Urinary bladder (tissue), 4 donors: ENCODE measurements around the gene KCNH1. TPM values are rescaled to one million over a fixed set of nuclear protein-coding genes. Genes with fewer than 3 reads are reported as not detected.
"Not testable (repeated sequence)": the region's sequence is repeated elsewhere in the genome, so short reads cannot be mapped to it uniquely, and the experiment has no call there.

Experiments
- DNase-seq: peaks from one replicate; pipeline ENCODE4 v3.0.0-alpha.2; 2015; ENCODE audit errors: extremely low spot score
- H3K27ac ChIP-seq: one replicate; pipeline ENCODE4 v1.5.1; 2013; ENCODE audit warnings: low read depth, mild to moderate bottlenecking, moderate library complexity
- H3K36me3 ChIP-seq: one replicate; pipeline ENCODE4 v1.6.1; 2013; ENCODE audit warnings: mild to moderate bottlenecking, moderate library complexity; ENCODE audit not compliant: insufficient read depth
- H3K4me1 ChIP-seq: one replicate; pipeline ENCODE4 v1.6.1; 2013; ENCODE audit warnings: mild to moderate bottlenecking, moderate library complexity; ENCODE audit not compliant: insufficient read depth
- H3K4me3 ChIP-seq: one replicate; pipeline ENCODE4 v1.5.1; 2013; ENCODE audit warnings: low read depth, low read length
- WGBS: extraction: QIAGEN DNeasy Blood & Tissue Kit; methylation state at CpG from one replicate; pipeline ENCODE4 v1.1.7; 2013; 5-methylcytosine and 5-hydroxymethylcytosine counted together
- polyA plus RNA-seq: library from polyadenylated mRNA; stranded (reverse); fragments of 200-250 nt; gene quantifications from one replicate; pipeline ENCODE4 v1.2.3, GENCODE V29; 2013
- total RNA-seq: library from RNA; depleted of rRNA; stranded (reverse); fragments of >200 nt; gene quantifications from one replicate; pipeline ENCODE4 v1.2.3, GENCODE V29; 2014
- donor health status: healthy with polysubstance abuse.
- donor health status: healthy.

KCNH1 gene
- total and polyA plus RNA-seq, 2 donors = 0.20 to 2.0 TPM

DNA sequence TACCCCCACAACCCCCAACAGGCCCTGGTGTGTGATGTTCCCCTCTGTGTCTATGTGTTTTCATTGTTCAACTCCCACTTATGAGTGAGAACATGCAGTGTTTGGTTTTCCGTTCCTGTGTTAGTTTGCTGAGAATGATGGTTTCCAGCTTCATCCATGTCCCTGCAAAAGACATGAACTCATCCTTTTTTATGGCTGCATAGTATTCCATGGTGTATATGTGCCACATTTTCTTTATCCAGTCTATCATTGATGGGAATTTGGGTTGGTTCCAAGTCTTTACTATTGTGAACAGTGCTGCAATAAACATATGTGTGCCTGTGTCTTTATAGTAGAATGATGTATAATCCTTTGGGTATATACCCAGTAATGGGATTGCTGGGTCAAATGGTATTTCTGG lies 122.8 kb downstream of the KCNH1 start:
- H3K27ac ChIP-seq, H3K36me3 ChIP-seq, H3K4me3 ChIP-seq, H3K4me1 ChIP-seq, DNase-seq: not testable (repeated sequence)
- 80% methylated on average over 1 of the region's 1 CpG for WGBS

DNA sequence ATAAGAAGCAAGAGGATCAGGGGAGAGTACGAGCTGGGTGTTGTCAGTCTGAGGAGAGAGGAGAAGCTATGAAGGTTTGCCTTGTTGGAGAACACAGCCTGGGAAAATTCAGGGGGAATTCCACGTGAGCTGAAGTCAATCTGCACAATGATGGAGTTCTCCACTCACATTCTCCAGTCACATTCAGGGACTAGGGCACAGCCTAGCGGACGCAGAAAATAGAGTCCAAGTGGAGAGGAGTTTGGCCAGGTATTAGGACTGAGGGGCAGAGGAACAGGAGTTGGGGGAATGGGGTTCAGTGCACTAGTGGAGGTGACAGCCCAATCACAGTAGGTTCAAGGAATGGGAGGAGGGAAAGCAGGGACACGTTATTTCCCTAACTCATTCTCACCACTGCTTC lies 124.0 kb downstream of the KCNH1 start:
- H3K27ac ChIP-seq = no peak overlapping the region
- H3K4me3 ChIP-seq = no peak overlapping the region
- 57% methylated on average over 5 of the region's 5 CpGs for WGBS
- H3K4me1 ChIP-seq = no peaks in the 10 kb centered on the region
- no peak for DNase-seq
- H3K36me3 ChIP-seq = no peaks in the 10 kb centered on the region

DNA sequence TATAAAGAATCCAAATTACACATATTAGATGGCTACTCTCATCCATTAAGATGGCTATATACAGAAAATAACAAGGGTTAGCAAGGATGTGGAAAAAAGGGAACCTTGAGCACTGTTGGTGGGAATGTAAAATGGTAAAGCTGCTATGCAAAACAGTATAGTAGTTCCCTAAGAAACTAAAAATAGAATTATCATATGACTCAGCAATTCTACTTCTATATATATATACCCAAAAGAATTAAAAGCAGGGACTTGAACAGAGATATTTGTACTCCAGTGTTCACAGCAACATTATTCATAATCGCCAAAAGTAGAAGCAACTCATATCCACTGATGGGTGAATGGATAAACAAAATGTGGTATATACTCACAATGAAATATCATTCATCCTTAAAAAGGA lies 126.1 kb downstream of the KCNH1 start:
- H3K27ac ChIP-seq = no peak overlapping the region
- 88% methylated on average over 1 of the region's 1 CpG for WGBS
- no peak overlapping the region for H3K4me3 ChIP-seq
- no peak for DNase-seq
- H3K36me3 ChIP-seq = no peaks in the 10 kb centered on the region
- no peaks in the 10 kb centered on the region for H3K4me1 ChIP-seq

DNA sequence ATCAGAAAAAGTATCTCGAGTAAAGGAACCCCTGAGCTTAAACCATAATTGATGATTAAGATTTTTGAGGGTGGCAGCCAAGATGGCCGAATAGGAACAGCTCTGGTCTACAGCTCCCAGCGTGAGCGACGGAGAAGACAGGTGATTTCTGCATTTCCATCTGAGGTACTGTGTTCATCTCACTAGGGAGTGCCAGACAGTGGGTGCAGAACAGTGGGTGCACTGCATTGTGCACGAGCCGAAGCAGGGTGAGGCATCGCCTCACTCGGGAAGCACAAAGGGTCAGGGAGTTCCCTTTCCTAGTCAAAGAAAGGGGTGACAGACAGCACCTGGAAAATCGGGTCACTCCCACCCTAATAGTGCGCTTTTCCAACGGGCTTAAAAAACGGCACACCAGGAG lies 138.0 kb downstream of the KCNH1 start:
- H3K4me1 ChIP-seq, DNase-seq, H3K36me3 ChIP-seq, H3K27ac ChIP-seq, H3K4me3 ChIP-seq: not testable (repeated sequence)
- WGBS = 93% methylated on average over 13 of the region's 13 CpGs

DNA sequence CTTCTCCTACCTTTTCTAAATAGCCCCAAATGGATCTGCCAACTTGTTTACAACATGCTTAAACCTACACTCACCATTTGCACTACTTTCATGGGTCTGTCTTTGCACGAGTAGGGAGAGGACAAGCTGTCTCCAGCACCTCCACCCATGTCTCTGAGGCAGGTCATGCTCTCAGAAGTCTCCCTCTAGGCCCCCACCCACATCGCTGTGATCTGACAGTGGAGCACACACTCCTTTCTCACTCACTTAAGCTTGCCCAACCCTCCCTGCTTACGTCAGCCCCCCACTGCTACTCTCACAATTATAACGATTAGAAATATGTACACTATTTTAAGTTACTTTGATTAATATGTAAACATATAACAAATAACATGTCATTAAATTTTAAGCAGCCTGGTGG lies 141.1 kb downstream of the KCNH1 start:
- H3K4me3 ChIP-seq = no peak overlapping the region
- 58% methylated on average over 4 of the region's 4 CpGs for WGBS

DNA sequence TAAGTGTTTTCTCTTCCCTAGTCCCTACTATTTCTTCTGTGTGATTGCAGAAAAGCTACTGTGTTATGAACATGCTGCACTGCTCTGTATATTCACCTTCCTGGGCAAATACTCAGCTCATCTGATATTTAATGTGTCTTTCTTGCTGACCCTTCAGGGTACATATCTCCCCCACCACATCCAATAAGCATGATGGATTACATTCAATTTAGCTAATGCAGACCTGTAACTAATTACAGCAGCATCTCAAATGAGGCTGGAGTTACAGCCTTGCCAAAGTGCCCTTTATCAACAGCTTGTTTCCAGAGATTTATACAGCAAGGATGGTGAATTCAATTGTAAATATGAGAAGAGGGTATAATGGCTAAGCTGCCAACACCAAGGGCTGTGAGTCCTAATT lies 144.0 kb downstream of the KCNH1 start:
- peak; percentile 0 for DNase-seq
- H3K27ac ChIP-seq = no peak overlapping the region
- H3K4me1 ChIP-seq = no peaks in the 10 kb centered on the region
- no peaks in the 10 kb centered on the region for H3K36me3 ChIP-seq
- H3K4me3 ChIP-seq = no peak overlapping the region

More for the DNA sequence above, 141.1 kb downstream of the KCNH1 start:
- Histone ChIP-seq H3K36me3 (no peaks in the 10 kb centered on the region), H3K27ac (no peak overlapping the region), H3K4me1 (no peaks in the 10 kb centered on the region)
- no peak for DNase-seq

DNA sequence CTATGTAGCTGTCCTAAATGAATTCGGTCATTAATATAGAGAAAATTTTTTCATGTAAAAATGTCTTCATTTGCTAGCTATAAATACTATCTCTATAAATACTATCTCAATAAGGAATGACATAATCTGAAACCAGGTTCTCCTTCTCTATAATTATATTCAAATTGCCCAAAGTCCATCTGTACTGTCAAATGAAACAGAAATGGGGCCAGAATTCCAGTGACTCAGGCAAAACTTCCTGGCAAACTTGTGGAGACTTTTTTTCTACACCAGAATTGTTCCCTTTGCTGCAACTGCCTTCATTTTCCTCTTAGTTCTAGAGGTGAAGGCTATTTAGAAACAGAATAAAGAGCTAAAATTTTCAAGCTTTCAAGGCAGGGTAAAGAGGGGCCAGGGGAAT lies 152.5 kb downstream of the KCNH1 start:
- no peak for DNase-seq
- H3K36me3 ChIP-seq = no peaks in the 10 kb centered on the region
- 92% methylated on average over 1 of the region's 1 CpG for WGBS
- H3K27ac ChIP-seq = no peak overlapping the region
- H3K4me3 ChIP-seq = no peak overlapping the region
- no peaks in the 10 kb centered on the region for H3K4me1 ChIP-seq

DNA sequence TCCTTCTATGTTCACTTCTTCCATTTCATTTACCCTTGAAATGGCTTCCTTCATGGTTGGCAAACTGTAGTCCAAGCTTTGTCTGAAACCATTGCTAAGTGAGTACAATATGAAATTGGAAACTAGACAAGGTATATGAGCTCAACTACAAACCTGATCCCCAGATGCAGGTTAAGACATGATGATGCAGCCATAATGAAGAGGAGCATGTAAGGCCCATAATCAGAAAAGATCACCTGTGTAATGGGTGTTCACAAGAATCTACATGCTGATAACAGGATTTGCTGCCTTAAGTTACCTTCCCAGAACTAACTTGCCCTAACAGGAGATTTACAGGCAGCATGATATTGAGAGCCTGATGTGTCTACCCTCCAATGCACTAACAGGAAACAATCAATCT lies 153.9 kb downstream of the KCNH1 start:
- H3K4me1 ChIP-seq = no peaks in the 10 kb centered on the region
- H3K27ac ChIP-seq = no peak overlapping the region
- H3K4me3 ChIP-seq = no peak overlapping the region
- DNase-seq = no peak
- H3K36me3 ChIP-seq = no peaks in the 10 kb centered on the region

DNA sequence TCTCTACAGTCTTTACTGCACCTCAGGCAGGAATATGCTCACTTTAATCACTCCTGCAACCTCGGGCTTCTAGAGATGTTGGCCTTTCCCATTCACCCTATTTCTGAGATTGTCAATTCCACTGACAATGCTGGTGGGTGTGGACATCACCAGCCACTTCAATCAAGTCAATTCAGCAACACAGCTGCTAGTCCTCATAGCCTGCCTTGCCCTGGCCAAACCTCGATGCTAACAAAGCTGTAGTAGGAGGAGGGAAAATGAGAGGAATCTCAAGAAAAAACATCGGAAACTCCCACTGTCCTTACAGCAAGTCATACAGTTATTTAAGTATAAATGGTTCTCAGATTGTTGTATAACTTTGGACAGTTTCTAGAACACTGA lies 155.0 kb downstream of the KCNH1 start:
- Histone ChIP-seq H3K4me1 (no peaks in the 10 kb centered on the region), H3K4me3 (no peak overlapping the region), H3K27ac (no peak overlapping the region), H3K36me3 (no peaks in the 10 kb centered on the region)
- 76% methylated on average over 3 of the region's 3 CpGs for WGBS
- DNase-seq = no peak

DNA sequence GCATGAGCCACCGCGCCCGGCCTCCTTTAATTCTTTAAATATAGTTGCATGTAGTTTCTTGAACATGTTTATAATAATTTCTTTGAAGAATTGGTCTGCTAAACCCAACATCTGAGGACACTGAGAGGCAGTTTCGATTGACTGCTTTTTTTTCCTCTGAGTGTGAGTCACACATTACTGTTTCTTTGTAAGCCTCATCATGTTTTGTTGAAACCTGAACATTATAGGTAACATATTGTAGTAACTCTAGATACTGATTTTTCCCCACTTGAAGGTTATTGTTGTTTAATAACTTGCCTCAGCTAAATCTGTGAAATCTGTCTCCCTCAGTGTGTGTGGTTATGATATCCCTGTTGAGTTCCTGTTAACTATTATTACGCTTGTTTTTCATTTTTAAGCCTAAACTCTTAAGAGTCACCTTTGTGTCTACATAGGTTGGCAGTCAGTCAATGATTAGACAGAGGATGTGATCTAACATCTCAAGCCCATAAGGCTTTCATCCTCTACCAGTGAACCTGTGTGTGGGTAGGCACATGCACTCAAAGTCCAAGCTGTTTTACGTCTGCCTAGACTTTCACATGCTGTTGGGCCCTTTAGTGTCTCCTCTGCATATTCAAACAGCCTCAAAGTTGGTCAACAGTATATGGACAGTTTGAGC lies 155.5 kb downstream of the KCNH1 start:
- Histone ChIP-seq H3K4me1 (no peaks in the 10 kb centered on the region), H3K36me3 (no peaks in the 10 kb centered on the region), H3K4me3 (no peak overlapping the region), H3K27ac (no peak overlapping the region)
- WGBS = 81% methylated on average over 6 of the region's 6 CpGs
- no peak for DNase-seq

DNA sequence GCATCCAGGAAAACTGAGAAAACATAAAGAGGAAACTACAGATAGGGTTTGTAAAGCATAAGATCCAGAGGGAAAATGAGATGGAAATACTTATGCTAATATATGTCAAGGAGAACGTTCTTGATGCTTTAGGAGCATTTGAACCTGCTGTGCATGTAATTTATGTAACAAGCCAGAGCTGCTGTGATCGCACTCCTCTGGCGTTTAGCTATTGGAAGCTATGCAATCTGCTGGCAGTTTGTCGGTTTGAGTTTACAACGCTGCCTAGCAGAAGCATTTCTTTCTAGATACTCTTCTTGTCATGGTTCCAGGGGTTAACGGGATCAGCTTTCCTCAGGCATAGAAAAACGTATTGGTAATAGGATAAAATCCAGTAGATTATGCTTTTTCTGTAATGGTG lies 182.7 kb downstream of the KCNH1 start:
- Histone ChIP-seq H3K4me1 (no peaks in the 10 kb centered on the region), H3K4me3 (no peak overlapping the region), H3K36me3 (no peaks in the 10 kb centered on the region), H3K27ac (no peak overlapping the region)
- DNase-seq = no peak
- 50% methylated on average over 7 of the region's 7 CpGs for WGBS

DNA sequence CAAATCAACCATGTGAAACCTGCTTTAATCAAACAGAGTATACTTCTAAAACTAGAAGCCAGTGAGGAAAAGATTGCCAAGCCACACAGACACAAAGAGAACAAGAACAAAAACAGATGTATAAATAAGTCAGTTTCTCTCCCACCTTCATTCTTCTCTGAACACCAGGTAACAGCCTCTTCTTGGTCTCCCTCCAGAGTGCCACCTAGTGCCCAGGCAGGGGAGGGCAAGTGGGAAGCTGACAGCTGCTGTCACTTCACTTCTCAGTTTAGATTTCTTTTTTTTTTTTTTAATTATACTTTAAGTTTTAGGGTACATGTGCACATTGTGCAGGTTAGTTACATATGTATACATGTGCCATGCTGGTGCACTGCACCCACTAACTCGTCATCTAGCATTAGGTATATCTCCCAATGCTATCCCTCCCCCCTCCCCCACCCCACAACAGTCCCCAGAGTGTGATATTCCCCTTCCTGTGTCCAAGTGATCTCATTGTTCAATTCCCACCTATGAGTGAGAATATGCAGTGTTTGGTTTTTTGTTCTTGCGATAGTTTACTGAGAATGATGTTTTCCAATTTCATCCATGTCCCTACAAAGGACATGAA lies 183.9 kb downstream of the KCNH1 start:
- not testable (repeated sequence) for H3K4me1 ChIP-seq, DNase-seq, H3K36me3 ChIP-seq, H3K27ac ChIP-seq, H3K4me3 ChIP-seq
- 100% methylated on average over 1 of the region's 2 CpGs for WGBS

DNA sequence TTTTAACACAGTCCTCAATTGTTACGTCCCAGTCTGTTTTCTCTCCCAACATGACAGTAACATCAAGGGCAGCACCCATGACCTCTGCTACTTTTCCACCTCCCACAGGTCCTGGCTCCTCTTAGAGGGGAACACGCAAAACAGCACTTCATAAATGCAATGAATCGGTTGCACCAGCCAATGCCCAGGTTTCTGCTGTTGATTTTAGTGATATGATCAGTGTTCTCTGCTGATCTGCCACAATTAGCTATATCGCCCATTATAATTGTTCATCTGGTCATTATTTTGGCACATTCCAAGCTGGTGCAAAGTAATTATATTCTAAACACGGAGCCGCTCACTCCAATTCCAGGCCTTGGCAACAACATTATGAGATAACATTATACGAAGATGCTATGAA lies 184.5 kb downstream of the KCNH1 start:
- no peaks in the 10 kb centered on the region for H3K36me3 ChIP-seq
- H3K4me3 ChIP-seq = no peak overlapping the region
- H3K4me1 ChIP-seq = no peaks in the 10 kb centered on the region
- DNase-seq = no peak
- 67% methylated on average over 7 of the region's 7 CpGs for WGBS
- H3K27ac ChIP-seq = no peak overlapping the region

DNA sequence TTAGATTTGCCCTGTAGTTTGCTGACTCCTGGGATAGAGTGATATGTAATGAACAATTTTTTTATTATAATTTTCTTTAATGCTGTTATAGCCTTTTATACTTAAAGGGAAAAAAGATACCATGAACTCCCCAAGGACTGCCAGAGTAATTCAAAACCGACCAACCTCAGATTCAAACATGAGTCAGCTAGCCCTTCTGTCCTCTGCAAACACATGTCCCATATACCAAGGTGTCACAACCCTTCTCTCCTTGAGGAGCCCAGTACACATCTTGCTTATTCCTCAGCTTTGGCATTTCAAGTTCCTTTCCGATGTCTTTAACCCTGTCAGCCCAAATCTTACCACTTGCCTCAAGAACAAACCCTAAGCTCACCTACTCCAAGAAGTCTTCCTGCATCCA lies 184.9 kb downstream of the KCNH1 start:
- H3K4me1 ChIP-seq = no peaks in the 10 kb centered on the region
- no peak overlapping the region for H3K4me3 ChIP-seq
- no peak for DNase-seq
- H3K27ac ChIP-seq = no peak overlapping the region
- 73% methylated on average over 2 of the region's 2 CpGs for WGBS
- no peaks in the 10 kb centered on the region for H3K36me3 ChIP-seq

DNA sequence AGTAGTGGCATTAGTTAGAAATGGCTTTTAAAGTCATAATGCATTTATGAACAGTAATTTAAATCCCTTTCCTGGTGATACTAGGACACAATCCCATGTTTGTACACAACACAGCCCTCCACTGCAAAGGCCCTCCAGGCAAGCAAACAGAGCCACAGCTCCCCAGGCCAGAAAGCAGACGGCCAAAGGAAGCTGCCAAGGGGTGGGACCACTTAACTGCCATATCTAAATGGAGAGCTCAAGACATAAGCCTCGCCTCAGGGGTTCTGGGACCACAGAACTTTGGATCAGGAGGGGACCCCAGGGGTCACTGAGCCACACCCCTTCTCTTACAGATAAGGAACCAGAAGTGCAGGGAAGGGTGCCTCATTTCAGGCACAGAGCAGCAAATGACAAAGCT lies 189.7 kb downstream of the KCNH1 start:
- WGBS = 21% methylated on average over 2 of the region's 2 CpGs
- Histone ChIP-seq H3K4me3 (no peak overlapping the region), H3K27ac (no peak overlapping the region), H3K36me3 (no peaks in the 10 kb centered on the region), H3K4me1 (no peaks in the 10 kb centered on the region)
- DNase-seq = no peak
